ENCODE results near the gene LANCL2. TPM values are rescaled to one million over a fixed set of nuclear protein-coding genes. Genes with fewer than 3 reads are reported as not detected.

LANCL2 gene
- total RNA-seq, 2 experiments from 2014 or later: 19.0 to 19.6 TPM

- ChIA-PET CTCF (interaction anchor here (1.0 to 1.3 kb wide), 2 partner anchors 54 to 81 kb away, joined by 3 to 4 read pairs; no protein-coding TSS in a partner anchor), POLR2A (no interaction called here)
These were observed 4.7 kb upstream of the LANCL2 start for GRCh38 chr7:55360486-55360885.

- ChIA-PET CTCF (interaction anchor here (1.0 kb wide), 1 partner anchor 53 kb away, joined by 4 read pairs; no protein-coding TSS in a partner anchor), POLR2A (no interaction called here)
These were observed 3.6 kb upstream of the LANCL2 start for GRCh38 chr7:55361560-55361959.

- ChIA-PET CTCF (no interaction called here), POLR2A (no interaction called here)
These were observed 2.2 kb upstream of the LANCL2 start for GRCh38 chr7:55362927-55363326.

- ChIA-PET CTCF (interaction anchor here (0.6 to 1.2 kb wide), 3 partner anchors 55 to 620 kb away, joined by 3 read pairs; no protein-coding TSS in a partner anchor), POLR2A (no interaction called here)
These were observed 1.6 kb upstream of the LANCL2 start for GRCh38 chr7:55363386-55364170.

GRCh38 chr7:55365675-55366460, 731 bp downstream of the LANCL2 start:
- ChIA-PET POLR2A (interaction anchor here (0.5 to 1.9 kb wide), 11 partner anchors 9 to 698 kb away, joined by 3 to 32 read pairs (median 3); partner anchors contain the start of genes SUMF2 and VOPP1), CTCF (interaction anchor here (0.7 to 1.2 kb wide), 2 partner anchors 9 to 57 kb away, joined by 3 to 9 read pairs; no protein-coding TSS in a partner anchor)

- ChIA-PET CTCF (interaction anchor here (0.7 kb wide), 1 partner anchor 8 kb away, joined by 3 read pairs; no protein-coding TSS in a partner anchor), POLR2A (interaction anchor here (0.6 to 1.9 kb wide), 9 partner anchors 8 to 698 kb away, joined by 3 to 32 read pairs (median 4); partner anchors contain the start of genes SUMF2 and VOPP1)
These were observed 1.4 kb downstream of the LANCL2 start for GRCh38 chr7:55366461-55367070.

GRCh38 chr7:55367283-55367840, 2.2 kb downstream of the LANCL2 start:
- CTCF ChIA-PET: interaction anchor here (1.1 kb wide), 1 partner anchor 48 kb away, joined by 3 read pairs; no protein-coding TSS in a partner anchor
- POLR2A ChIA-PET: no interaction called here

GRCh38 chr7:55369427-55370400, 4.6 kb downstream of the LANCL2 start:
- CTCF ChIA-PET: no interaction called here
- POLR2A ChIA-PET: no interaction called here

- ChIA-PET POLR2A (interaction anchor here (1.1 to 1.4 kb wide), 2 partner anchors 8 to 26 kb away, joined by 3 to 4 read pairs; partner anchors contain the start of gene LANCL2), CTCF (interaction anchor here (1.1 to 1.4 kb wide), 2 partner anchors 8 to 119 kb away, joined by 3 read pairs; no protein-coding TSS in a partner anchor)
These were observed 9.1 kb downstream of the LANCL2 start for GRCh38 chr7:55374213-55374612.

- ChIA-PET POLR2A (interaction anchor here (1.4 kb wide), 1 partner anchor 9 kb away, joined by 4 read pairs; the partner anchor contains the start of gene LANCL2), CTCF (interaction anchor here (1.1 to 1.4 kb wide), 2 partner anchors 9 to 120 kb away, joined by 3 read pairs; no protein-coding TSS in a partner anchor)
These were observed 10.1 kb downstream of the LANCL2 start for GRCh38 chr7:55375237-55375636.

GRCh38 chr7:55377162-55377817, 12.2 kb downstream of the LANCL2 start:
- POLR2A ChIA-PET: interaction anchor here (0.6 kb wide), 1 partner anchor 269 kb away, joined by 5 read pairs; no protein-coding TSS in a partner anchor

GRCh38 chr7:55379285-55379684, 14.1 kb downstream of the LANCL2 start:
- ChIA-PET CTCF (no interaction called here), POLR2A (no interaction called here)

More at GRCh38 chr7:55377162-55377817, 12.2 kb downstream of the LANCL2 start:
- CTCF ChIA-PET: no interaction called here

GRCh38 chr7:55381189-55381588, 16.1 kb downstream of the LANCL2 start:
- POLR2A ChIA-PET: no interaction called here

GRCh38 chr7:55381696-55382095, 16.6 kb downstream of the LANCL2 start:
- CTCF ChIA-PET: no interaction called here
- POLR2A ChIA-PET: no interaction called here

More at GRCh38 chr7:55381189-55381588, 16.1 kb downstream of the LANCL2 start:
- CTCF ChIA-PET: no interaction called here

GRCh38 chr7:55382251-55382650, 17.1 kb downstream of the LANCL2 start:
- POLR2A ChIA-PET: no interaction called here
- CTCF ChIA-PET: no interaction called here

GRCh38 chr7:55386541-55386940, 21.4 kb downstream of the LANCL2 start:
- POLR2A ChIA-PET: no interaction called here
- CTCF ChIA-PET: interaction anchor here (1.0 kb wide), 1 partner anchor 13 kb away, joined by 5 read pairs; no protein-coding TSS in a partner anchor

Measured in activated CD8-positive, alpha-beta memory T cell treated with anti-CD3 and anti-CD28 coated beads for 36 hours (primary cell).